HG03095 (cell line): ENCODE results near the gene SLC35D3.
"Not testable (repeated sequence)": the region's sequence is repeated elsewhere in the genome, so short reads cannot be mapped to it uniquely, and the experiment has no call there.

Source experiments
- ATAC-seq: cut with Tn5 transposase; IDR thresholded peaks from one replicate; pipeline ENCODE4 v1.9.1; 2021; ENCODE audit warnings: moderate library complexity; ENCODE audit not compliant: unreplicated experiment

SLC35D3 gene

GRCh38 chr6:136963259-136963658, 41.2 kb downstream of the SLC35D3 start:
- no peak for ATAC-seq

GRCh38 chr6:136964398-136964797, 42.3 kb downstream of the SLC35D3 start:
- ATAC-seq: no peak

GRCh38 chr6:136967876-136968752, 46.0 kb downstream of the SLC35D3 start:
- ATAC-seq: peak; percentile 85

- no peak for ATAC-seq
Measured at GRCh38 chr6:136968837-136969236, 46.7 kb downstream of the SLC35D3 start.

GRCh38 chr6:136969433-136969832, 47.3 kb downstream of the SLC35D3 start:
- ATAC-seq: no peak

- ATAC-seq: no peak
Measured at GRCh38 chr6:136969930-136970329, 47.8 kb downstream of the SLC35D3 start.

GRCh38 chr6:136971609-136972008, 49.5 kb downstream of the SLC35D3 start:
- ATAC-seq: no peak

- not testable (repeated sequence) for ATAC-seq
Measured at GRCh38 chr6:136973781-136974180, 51.7 kb downstream of the SLC35D3 start.
